A549 (cell line): ENCODE results near the gene PDE8B. TPM values are rescaled to one million over a fixed set of nuclear protein-coding genes. Genes with fewer than 3 reads are reported as not detected.
"Not testable (repeated sequence)": the region's sequence is repeated elsewhere in the genome, so short reads cannot be mapped to it uniquely, and the experiment has no call there.

Experiments used
- ATAC-seq, 2 experiments: fragments of 200-7000 bp in 1 of 2; fragments of >200 bp in 1 of 2; cut with Nextera tagmentation in 1 of 2; cut with Tn5 transposase in 1 of 2; 3 replicates each; pipeline versions ENCODE4 v1.8.0 to v1.9.1; 2018 to 2020; ENCODE audit warnings: mild to moderate bottlenecking in 1 of 2, moderate library complexity in 1 of 2
- CTCF ChIA-PET: fragments of 300-600 bp; sonication (Branson Sonifier 250); formaldehyde crosslinking; extraction: SDS; loops from one replicate; lab custom pipeline; 2021; ENCODE audit warnings: antibody characterized with exemption, inconsistent platforms; lab: Yijun Ruan, JAX
- POLR2A ChIA-PET: fragments of 350-600 bp; formaldehyde crosslinking; extraction: SDS; loops from one replicate; lab custom pipeline; 2021; ENCODE audit warnings: antibody characterized with exemption, inconsistent platforms; lab: Yijun Ruan, JAX
- DNase-seq, 2 experiments: peaks; one replicate each; pipeline versions ENCODE4 v3.0.0 to v3.0.0-alpha.2; 2011 to 2016; ENCODE audit warnings: low read depth in 1 of 2, low spot score in 1 of 2
- FAIRE-seq: peaks from 2 replicates; lab custom pipeline; 2011; peaks lifted over from hg19 to GRCh38; lab: Jason Lieb, UNC
- H3K27ac ChIP-seq, 2 experiments: fragments of >200 bp; sonication (Bioruptor Twin); formaldehyde crosslinking; 3 replicates each; pipeline ENCODE4 v1.5.1; 2016 to 2017
- H3K4me1 ChIP-seq: fragments of >200 bp; sonication (Bioruptor Twin); formaldehyde crosslinking; 3 replicates; pipeline ENCODE4 v1.6.1; 2016
- H3K4me2 ChIP-seq: fragments of >200 bp; sonication (Bioruptor Twin); formaldehyde crosslinking; 3 replicates; pipeline ENCODE4 v1.6.1; 2016
- H3K4me3 ChIP-seq: fragments of >200 bp; sonication (Bioruptor Twin); formaldehyde crosslinking; 3 replicates; pipeline ENCODE4 v1.5.1; 2016
- H3K9me3 ChIP-seq: fragments of >200 bp; sonication (Bioruptor Twin); formaldehyde crosslinking; 3 replicates; pipeline ENCODE4 v1.6.1; 2016
- ATOH8 ChIP-seq: fragments of 250-450 bp; sonication (Bioruptor Pico); IDR thresholded peaks from 2 replicates; pipeline ENCODE4 v1.5.0; 2020; ENCODE audit warnings: low read depth, mild to moderate bottlenecking, moderate library complexity
- BHLHE40 ChIP-seq: IDR thresholded peaks from 2 replicates; pipeline ENCODE4 v1.6.1; 2012; ENCODE audit warnings: low read depth, low read length, inconsistent platforms
- CBX2 ChIP-seq: fragments of 200-600 bp; sonication (generic); IDR thresholded peaks from 2 replicates; pipeline ENCODE4 v1.6.1; 2016; ENCODE audit warnings: low read depth, mild to moderate bottlenecking, borderline replicate concordance
- CEBPB ChIP-seq, 2 experiments: fragments of >200 bp in 1 of 2; sonication (Bioruptor Twin) in 1 of 2; formaldehyde crosslinking in 1 of 2; IDR thresholded peaks; 2 replicates each; pipeline ENCODE4 v1.6.1; 2012 to 2016
- CHD2 ChIP-seq: fragments of 150-350 bp; IDR thresholded peaks from 2 replicates; pipeline ENCODE4 v1.6.1; 2014; ENCODE audit warnings: low read length; ENCODE audit not compliant: partially characterized antibody
- CHD4 ChIP-seq: fragments of 200-600 bp; sonication (generic); IDR thresholded peaks from 2 replicates; pipeline ENCODE4 v1.6.1; 2016; ENCODE audit warnings: antibody characterized with exemption, mild to moderate bottlenecking, borderline replicate concordance
- GATA3 ChIP-seq: IDR thresholded peaks from 2 replicates; pipeline ENCODE4 v1.6.1; 2012; ENCODE audit warnings: borderline replicate concordance
- HEYL ChIP-seq: fragments of 250-450 bp; sonication (Bioruptor Pico); IDR thresholded peaks from 2 replicates; pipeline ENCODE4 v1.8.0; 2021; ENCODE audit warnings: mild to moderate bottlenecking, moderate library complexity
- HOXB5 ChIP-seq: fragments of 250-450 bp; sonication (Bioruptor Pico); IDR thresholded peaks from 2 replicates; pipeline ENCODE4 v1.5.0; 2020; ENCODE audit warnings: mild to moderate bottlenecking, moderate library complexity
- MAFK ChIP-seq: fragments of 450-650 bp; IDR thresholded peaks from 2 replicates; pipeline ENCODE4 v1.6.1; 2014; ENCODE audit not compliant: partially characterized antibody
- MAX ChIP-seq: IDR thresholded peaks from 2 replicates; pipeline ENCODE4 v1.6.1; 2012
- NPAS2 ChIP-seq: fragments of 250-450 bp; sonication (Bioruptor Pico); IDR thresholded peaks from 2 replicates; pipeline ENCODE4 v1.8.0; 2022; ENCODE audit warnings: mild to moderate bottlenecking, moderate library complexity, borderline replicate concordance
- TFCP2L1 ChIP-seq: fragments of 250-450 bp; sonication (Bioruptor Pico); IDR thresholded peaks from 2 replicates; pipeline ENCODE4 v1.5.0; 2021; ENCODE audit warnings: mild to moderate bottlenecking
- WGBS: methylation state at CpG from one replicate; pipeline ENCODE4 v1.1.6; 2017; ENCODE audit errors: missing lambda C conversion rate; 5-methylcytosine and 5-hydroxymethylcytosine counted together
- polyA plus RNA-seq, 4 experiments: library from polyadenylated mRNA; depleted of rRNA in 3 of 4; stranded (reverse); fragments of >200 nt; fragmentation: RNase III in 1 of 4; extraction: RNeasy Plus Mini Kit Qiagen cat#74134 plus additional on column Dnase treatment in 1 of 4; gene quantifications; 2 replicates in 3 of 4; 3 replicates in 1 of 4; pipeline ENCODE4 v1.2.3, GENCODE V29; 2011 to 2017
- TF ChIP-seq, protein P1 (sequence below): fragments of 200-600 bp; sonication (generic); IDR thresholded peaks from 2 replicates; pipeline ENCODE4 v1.6.1; 2016; ENCODE audit warnings: antibody characterized with exemption, mild to moderate bottlenecking, moderate library complexity

Gene PDE8B
- polyA plus RNA-seq, 2 of the 4 experiments (the other 2 are of a cell fraction) = 2.0 to 4.0 TPM

GRCh38 chr5:77380636-77381035, 170.2 kb downstream of the PDE8B start (continued):
- TF ChIP-seq, protein P1, sequence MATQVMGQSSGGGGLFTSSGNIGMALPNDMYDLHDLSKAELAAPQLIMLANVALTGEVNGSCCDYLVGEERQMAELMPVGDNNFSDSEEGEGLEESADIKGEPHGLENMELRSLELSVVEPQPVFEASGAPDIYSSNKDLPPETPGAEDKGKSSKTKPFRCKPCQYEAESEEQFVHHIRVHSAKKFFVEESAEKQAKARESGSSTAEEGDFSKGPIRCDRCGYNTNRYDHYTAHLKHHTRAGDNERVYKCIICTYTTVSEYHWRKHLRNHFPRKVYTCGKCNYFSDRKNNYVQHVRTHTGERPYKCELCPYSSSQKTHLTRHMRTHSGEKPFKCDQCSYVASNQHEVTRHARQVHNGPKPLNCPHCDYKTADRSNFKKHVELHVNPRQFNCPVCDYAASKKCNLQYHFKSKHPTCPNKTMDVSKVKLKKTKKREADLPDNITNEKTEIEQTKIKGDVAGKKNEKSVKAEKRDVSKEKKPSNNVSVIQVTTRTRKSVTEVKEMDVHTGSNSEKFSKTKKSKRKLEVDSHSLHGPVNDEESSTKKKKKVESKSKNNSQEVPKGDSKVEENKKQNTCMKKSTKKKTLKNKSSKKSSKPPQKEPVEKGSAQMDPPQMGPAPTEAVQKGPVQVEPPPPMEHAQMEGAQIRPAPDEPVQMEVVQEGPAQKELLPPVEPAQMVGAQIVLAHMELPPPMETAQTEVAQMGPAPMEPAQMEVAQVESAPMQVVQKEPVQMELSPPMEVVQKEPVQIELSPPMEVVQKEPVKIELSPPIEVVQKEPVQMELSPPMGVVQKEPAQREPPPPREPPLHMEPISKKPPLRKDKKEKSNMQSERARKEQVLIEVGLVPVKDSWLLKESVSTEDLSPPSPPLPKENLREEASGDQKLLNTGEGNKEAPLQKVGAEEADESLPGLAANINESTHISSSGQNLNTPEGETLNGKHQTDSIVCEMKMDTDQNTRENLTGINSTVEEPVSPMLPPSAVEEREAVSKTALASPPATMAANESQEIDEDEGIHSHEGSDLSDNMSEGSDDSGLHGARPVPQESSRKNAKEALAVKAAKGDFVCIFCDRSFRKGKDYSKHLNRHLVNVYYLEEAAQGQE = no peak
- TF ChIP-seq MAX (no peak), CHD4 (no peak), CHD2 (no peak), MAFK (no peak)

DNA sequence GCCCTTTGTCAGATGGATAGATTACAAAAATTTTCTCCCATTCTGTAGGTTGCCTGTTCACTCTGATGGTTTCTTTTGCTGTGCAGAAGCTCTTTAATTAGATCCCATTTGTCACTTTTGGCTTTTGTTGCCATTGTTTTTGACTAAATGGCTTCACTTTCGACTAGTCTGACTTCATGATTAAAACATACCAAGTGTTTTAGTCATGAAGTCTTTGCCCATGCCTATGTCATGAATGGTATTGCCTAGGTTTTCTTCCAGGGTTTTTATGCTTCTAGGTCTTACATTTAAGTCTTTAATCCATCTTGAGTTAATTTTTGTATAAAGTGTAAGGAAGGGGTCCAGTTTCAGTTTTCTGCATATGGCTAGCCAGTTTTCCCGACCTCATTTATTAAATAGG, 172.9 kb downstream of the PDE8B start:
- DNase-seq, POLR2A ChIA-PET: not testable (repeated sequence)

DNA sequence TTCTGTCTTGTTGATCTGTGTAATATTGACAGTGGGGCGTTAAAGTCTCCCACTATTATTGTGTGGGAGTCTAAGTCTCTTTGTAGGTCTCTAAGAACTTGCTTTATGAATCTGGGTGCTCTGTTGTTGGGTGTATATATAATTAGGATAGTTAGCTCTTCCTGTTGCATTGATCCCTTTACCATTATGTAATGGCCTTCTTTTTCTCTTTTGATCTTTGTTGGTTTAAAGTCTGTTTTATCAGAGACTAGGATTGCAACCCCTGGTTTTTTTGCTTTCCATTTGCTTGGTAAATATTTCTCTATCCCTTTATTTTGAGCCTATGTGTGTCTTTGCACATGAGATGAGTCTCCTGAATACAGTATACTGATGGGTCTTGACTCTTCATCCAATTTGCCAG, 175.9 kb downstream of the PDE8B start:
- DNase-seq, H3K27ac ChIP-seq, H3K4me2 ChIP-seq, H3K4me3 ChIP-seq, ATAC-seq, FAIRE-seq, H3K9me3 ChIP-seq, POLR2A ChIA-PET, H3K4me1 ChIP-seq, CTCF ChIA-PET: not testable (repeated sequence)
- 95% methylated on average over 1 of the region's 1 CpG for WGBS

More for the DNA sequence above, 172.9 kb downstream of the PDE8B start:
- FAIRE-seq, H3K9me3 ChIP-seq, H3K4me2 ChIP-seq, H3K4me1 ChIP-seq, H3K4me3 ChIP-seq, CTCF ChIA-PET, H3K27ac ChIP-seq, ATAC-seq: not testable (repeated sequence)
- 50% methylated on average over 2 of the region's 2 CpGs for WGBS

DNA sequence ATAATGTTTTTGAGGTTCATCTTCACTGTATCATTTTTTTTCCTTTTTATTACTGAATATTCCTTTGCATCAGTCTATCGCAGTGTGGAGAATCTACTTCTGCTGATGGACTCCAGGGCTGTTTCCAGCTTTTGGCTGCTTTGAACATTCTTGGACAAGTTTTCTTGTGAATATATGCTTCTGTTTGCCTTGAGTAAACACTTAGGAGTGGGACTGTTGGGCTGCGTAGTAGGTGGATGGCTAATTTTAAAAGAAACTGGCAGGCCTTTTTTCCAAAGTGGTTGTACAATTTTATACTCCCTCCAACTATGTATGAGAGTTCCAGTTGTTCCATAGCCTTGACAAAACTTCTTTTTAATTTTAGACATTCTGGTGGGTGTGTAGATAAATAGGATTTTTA, 179.3 kb downstream of the PDE8B start:
- Histone ChIP-seq H3K4me3 (no peak overlapping the region), H3K4me1 (no peaks in the 10 kb centered on the region), H3K9me3 (no peaks in the 10 kb centered on the region), H3K4me2 (no peak overlapping the region), H3K27ac (no peak overlapping the region)
- no peak for ATAC-seq
- TF ChIP-seq HEYL = no peak
- TF ChIP-seq CHD2 = no peak
- TF ChIP-seq CBX2 = no peak
- TF ChIP-seq HOXB5 (CRISPR knock-in tag) = no peak
- no peak for DNase-seq
- FAIRE-seq = no peak
- CTCF ChIA-PET = interaction anchor here (1.0 kb wide), 1 partner anchor 24 kb away, joined by 5 read pairs; no protein-coding TSS in a partner anchor
- WGBS = 81% methylated on average over 2 of the region's 2 CpGs
- POLR2A ChIA-PET = no interaction called here

- no peak overlapping the region for H3K4me3 ChIP-seq
- no peak for ATAC-seq
- WGBS = 76% methylated on average over 3 of the region's 3 CpGs
- no peak for TF ChIP-seq GATA3
- no peak for TF ChIP-seq CEBPB (IDR thresholded peaks at IDR 0.05)
- no peak for TF ChIP-seq NPAS2
- no peak for TF ChIP-seq BHLHE40
- TF ChIP-seq TFCP2L1 = no peak
- TF ChIP-seq ATOH8 (CRISPR knock-in tag) = no peak
- TF ChIP-seq, all 56 proteins: peak for 0
- DNase-seq (no peak), FAIRE-seq (no peak)
- ChIA-PET POLR2A (no interaction called here), CTCF (interaction anchor here (0.7 to 1.0 kb wide), 2 partner anchors 11 to 24 kb away, joined by 4 to 5 read pairs; no protein-coding TSS in a partner anchor)
- no peak overlapping the region for H3K4me2 ChIP-seq
- H3K4me1 ChIP-seq = no peaks in the 10 kb centered on the region
- no peaks in the 10 kb centered on the region for H3K9me3 ChIP-seq
- H3K27ac ChIP-seq = no peak overlapping the region
These were observed 179.7 kb downstream of the PDE8B start for GRCh38 chr5:77390221-77390620.
